HG02973 (cell line): ENCODE data around the gene TAF1.
"Not testable (repeated sequence)": the region's sequence is repeated elsewhere in the genome, so short reads cannot be mapped to it uniquely, and the experiment has no call there.

ENCODE experiments used
- ATAC-seq: cut with Tn5 transposase; IDR thresholded peaks from one replicate; pipeline ENCODE4 v1.9.1; 2021; ENCODE audit warnings: moderate library complexity; ENCODE audit not compliant: unreplicated experiment

TAF1 gene

DNA sequence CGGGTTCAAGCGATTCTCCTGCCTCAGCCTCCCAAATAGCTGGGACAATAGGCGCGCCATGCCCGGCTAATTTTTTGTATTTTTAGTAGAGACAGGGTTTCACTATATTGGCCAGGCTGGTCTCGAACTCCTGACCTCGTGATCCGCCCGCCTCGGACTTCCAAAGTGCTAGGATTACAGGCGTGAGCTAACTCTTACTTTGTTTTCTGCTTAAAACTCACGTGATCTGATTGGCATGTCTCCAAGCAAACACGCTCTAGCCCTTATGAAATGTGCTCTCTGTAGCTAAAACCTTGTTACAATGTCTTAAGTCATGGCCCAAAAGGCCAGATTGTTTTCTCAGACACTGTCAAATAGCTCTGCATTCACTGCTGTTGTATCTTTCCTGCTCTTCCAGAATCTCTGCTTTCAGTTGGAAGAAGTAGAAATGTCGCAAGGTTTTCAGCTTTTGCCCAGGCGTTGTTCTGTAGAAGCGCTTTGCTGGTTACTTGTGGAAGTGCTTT is 127.0 kb downstream of the TAF1 start:
- ATAC-seq = no peak

- ATAC-seq = not testable (repeated sequence)
Observed at GRCh38 chrX:71495979-71496378, 129.8 kb downstream of the TAF1 start.

DNA sequence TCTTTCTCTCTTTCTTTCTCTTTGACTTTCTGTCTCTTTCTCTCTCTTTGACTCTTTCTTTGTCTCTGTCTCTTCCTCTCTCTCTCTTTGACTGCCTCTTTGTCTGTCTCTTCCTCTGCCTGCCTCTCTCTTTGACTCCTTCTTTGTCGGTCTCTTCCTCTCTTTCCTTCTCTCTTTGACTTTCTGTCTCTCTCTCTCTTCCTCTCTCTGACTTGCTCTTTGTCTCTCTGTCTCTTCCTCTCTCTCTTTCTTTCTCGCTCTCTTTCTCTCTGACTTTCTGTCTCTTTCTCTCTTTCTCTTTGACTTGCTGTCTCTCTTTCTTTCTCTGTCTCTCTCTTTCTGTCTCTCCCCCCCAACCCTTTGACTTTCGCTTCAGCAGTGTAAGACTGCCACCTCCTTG is 130.3 kb downstream of the TAF1 start:
- ATAC-seq = no peak

- ATAC-seq = not testable (repeated sequence)
Observed at GRCh38 chrX:71502080-71502479, 135.9 kb downstream of the TAF1 start.

DNA sequence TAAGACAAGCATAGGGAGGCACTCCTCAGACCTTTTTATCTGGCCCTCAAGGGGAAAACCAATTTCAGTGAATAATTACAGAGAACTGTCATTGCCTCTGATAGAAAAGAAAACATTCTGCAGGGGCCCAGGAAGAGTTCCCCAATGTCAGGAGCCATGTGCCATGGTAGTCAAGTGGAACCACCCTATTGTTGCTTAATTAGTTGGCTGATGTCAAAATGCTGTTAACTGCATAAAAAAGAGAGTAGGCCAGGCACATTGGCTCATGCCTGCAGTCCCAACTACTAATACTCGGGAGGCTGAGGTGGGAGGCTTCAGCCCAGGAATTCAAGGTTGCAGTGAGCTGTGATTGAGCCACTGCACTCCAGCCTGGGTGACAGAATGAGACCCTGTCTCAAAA is 138.2 kb downstream of the TAF1 start:
- no peak for ATAC-seq

DNA sequence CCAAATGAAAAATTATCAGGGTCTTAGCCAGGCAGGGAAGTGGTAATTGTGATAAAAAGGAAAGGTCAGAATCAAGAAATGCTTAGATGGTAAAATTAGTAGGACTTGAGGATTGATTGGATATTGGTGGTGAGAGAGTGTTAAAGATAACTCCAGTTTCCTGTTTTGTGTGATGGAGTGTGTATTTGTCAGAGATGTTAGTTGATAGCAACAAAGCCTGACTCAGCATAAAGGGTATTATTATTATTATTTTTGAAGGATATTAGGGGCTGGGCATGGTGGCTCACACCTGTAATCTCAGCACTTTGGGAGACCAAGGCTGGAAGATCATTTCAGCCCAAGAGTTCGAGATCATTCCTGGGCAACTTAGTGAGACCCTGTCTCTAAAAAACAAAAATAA is 143.1 kb downstream of the TAF1 start:
- no peak for ATAC-seq

DNA sequence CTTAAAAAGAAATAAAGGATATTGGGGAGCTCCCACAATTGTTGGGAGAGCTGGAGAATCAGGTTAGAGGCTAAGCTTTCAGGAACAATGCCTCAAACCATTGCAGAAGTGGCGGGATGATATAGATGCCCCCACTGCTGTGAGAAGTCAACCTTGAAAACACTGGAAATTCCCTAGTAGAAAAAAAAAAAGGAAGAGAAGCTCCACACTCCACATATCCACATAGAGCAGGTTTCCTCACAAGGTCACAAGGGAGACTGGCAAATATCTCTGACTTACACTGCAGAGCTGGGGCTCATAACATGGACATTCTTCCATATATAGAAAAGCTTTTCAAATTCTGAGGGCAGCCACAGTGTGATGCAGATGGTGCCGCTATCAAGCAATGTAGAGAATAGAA is 144.0 kb downstream of the TAF1 start:
- ATAC-seq = no peak

- ATAC-seq = not testable (repeated sequence)
Observed at GRCh38 chrX:71513731-71514130, 147.6 kb downstream of the TAF1 start.

DNA sequence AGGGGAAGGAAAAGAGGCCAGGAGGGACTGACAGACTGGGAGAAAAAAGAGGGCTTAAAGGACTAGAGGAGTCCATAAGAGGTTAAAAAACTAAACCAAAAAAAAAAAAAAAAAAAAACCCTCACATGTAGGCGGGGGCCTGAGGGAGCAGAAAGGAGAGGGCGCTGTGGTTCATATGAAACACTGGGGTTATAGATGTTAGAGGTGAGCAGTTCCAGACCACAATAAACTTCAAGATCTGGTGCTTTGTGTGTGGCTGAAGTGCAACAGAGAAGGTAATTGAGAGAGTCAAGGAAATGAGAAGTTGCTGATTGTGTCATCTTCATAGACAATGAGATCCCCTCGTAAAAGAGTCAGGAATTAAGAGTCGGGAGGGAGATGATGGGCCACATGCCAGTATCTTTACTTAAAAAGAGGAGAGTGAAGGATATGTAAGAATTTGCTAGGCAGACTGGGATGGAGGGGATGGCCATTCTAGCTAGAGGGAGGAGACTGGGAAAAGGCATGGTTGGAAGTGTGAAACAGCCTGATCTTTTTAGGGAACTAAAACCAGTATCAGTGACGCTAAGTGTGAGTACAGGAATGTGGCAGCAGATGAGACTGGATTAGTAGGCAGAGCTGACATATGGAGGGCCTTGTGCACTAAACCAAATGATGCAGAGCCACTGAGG is 148.3 kb downstream of the TAF1 start:
- peak; percentile 92 for ATAC-seq

DNA sequence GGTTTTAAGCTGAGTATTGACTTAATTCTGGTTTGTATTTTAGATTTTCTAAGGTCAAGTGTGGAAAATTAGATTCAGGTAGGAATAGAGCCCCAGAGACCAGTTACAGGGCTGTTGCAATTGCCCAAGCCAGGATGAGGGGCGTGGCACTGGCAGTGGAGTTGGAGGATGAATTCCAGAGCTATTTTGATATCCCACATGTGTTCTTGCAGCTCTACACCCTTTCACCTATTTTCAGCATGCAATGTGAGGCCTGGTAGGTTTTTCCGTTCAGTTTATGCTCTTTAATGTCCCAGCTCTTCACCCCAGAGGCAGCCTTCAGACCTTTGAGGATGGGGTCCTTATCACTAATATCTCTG is 148.9 kb downstream of the TAF1 start:
- ATAC-seq = no peak
